Skin of body (tissue), 2 donors: Measurements from ENCODE around the gene MON1A. TPM values are rescaled to one million over a fixed set of nuclear protein-coding genes. Genes with fewer than 3 reads are reported as not detected.
"Not testable (repeated sequence)": the region's sequence is repeated elsewhere in the genome, so short reads cannot be mapped to it uniquely, and the experiment has no call there.

Source experiments
- DNase-seq: peaks from one replicate; lab custom pipeline; 2025; lab: John Stamatoyannopoulos, UW
- total RNA-seq: library from RNA; depleted of rRNA; stranded (reverse); fragments of >200 nt; gene quantifications from one replicate; pipeline ENCODE4 v1.2.3, GENCODE V29; 2014

MON1A gene, protein sequence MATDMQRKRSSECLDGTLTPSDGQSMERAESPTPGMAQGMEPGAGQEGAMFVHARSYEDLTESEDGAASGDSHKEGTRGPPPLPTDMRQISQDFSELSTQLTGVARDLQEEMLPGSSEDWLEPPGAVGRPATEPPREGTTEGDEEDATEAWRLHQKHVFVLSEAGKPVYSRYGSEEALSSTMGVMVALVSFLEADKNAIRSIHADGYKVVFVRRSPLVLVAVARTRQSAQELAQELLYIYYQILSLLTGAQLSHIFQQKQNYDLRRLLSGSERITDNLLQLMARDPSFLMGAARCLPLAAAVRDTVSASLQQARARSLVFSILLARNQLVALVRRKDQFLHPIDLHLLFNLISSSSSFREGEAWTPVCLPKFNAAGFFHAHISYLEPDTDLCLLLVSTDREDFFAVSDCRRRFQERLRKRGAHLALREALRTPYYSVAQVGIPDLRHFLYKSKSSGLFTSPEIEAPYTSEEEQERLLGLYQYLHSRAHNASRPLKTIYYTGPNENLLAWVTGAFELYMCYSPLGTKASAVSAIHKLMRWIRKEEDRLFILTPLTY
- total RNA-seq = 3.1 TPM

GRCh38 chr3:49929291-49930167 is at the start of gene MON1A:
TSS of gene MON1A (minus strand) at chr3:49929811. CDS start at chr3:49913346, 16,465 bp downstream.
- DNase-seq = peak; percentile 70

DNA sequence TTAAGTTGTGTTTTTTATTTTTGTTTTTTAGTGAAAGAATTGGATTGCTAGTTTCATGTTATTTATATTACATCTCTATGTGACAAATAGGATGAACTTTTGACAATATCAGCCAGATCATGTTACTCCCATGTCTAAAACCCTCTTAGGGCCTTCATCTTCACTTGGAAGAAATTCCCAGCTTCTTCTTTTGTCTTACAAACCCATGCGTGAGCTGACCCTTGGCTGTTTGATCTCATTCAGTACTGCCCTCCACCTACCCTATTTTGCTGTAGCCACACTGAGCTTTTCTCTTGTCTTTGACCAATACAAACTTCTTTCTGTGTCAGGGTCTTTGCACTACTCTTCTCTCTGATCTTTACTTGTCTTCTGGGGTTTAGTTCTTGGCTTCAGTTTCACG is 47.3 kb upstream of the MON1A start:
- no peak for DNase-seq

GRCh38 chr3:49972656-49973055 is 43.0 kb upstream of the MON1A start:
- DNase-seq = no peak

GRCh38 chr3:49968346-49968745 is 38.7 kb upstream of the MON1A start:
- no peak for DNase-seq

- DNase-seq = no peak
Observed at GRCh38 chr3:49967291-49967690, 37.7 kb upstream of the MON1A start.

- no peak for DNase-seq
Observed at GRCh38 chr3:49966233-49966942, 36.8 kb upstream of the MON1A start.

GRCh38 chr3:49955636-49956035 is 26.0 kb upstream of the MON1A start:
- no peak for DNase-seq

- DNase-seq = no peak
Observed at GRCh38 chr3:49952924-49953323, 23.3 kb upstream of the MON1A start.

- DNase-seq = no peak
Observed at GRCh38 chr3:49942651-49943050, 13.0 kb upstream of the MON1A start.

DNA sequence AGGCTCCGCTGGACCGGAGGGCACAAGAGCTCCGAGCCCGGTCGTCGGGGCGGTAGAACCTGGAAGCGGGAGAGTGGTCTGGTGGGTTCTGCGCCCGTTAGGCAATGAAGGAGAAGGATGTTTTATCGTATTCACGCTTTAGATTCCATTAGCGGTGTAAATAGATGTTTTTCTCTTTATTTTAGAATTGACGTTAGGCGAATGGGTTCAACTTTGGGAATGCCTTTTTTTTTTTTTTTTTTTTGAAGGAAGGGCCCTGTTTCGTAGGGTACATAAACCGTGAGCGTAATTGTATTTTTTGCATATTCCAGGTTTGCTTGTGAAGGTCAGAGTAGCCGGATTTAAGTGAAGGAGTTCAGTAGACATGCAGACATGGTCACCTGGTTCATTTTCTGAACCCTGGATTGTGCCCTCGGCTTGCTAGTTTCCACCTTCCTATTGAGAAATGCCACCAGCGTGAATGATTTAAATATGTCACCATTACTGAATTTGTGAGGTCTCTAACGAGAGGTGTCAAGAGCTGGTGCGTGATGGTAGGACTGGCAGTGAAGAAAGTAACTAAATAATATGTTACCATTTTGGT is 11.1 kb upstream of the MON1A start:
- no peak for DNase-seq

- peak; percentile 96 for DNase-seq
Observed at GRCh38 chr3:49939858-49940666, 10.5 kb upstream of the MON1A start, which contains the start of gene RBM6. TSS of gene RBM6 (plus strand) at chr3:49940150. CDS start at chr3:49962642, 22,492 bp downstream.

DNA sequence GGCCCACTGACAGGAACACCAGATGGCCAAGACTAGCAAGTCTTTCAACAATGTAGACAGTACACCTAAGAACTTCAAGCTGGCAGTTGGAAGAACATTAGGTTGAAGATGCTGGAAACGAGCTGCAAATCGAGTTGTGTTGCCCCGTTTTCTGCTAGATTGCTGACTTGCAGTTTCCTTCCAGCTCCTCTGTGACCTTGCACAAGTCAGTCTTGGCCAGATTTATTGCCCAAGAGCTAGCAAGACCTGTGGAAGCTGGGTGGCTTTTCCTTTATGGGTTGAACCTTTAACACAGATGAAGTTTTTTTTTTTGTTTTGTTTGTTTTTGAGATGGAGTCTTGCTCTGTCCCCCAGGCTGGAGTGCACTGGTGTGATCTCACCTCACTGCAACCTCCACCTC is 7.5 kb upstream of the MON1A start:
- no peak for DNase-seq

DNA sequence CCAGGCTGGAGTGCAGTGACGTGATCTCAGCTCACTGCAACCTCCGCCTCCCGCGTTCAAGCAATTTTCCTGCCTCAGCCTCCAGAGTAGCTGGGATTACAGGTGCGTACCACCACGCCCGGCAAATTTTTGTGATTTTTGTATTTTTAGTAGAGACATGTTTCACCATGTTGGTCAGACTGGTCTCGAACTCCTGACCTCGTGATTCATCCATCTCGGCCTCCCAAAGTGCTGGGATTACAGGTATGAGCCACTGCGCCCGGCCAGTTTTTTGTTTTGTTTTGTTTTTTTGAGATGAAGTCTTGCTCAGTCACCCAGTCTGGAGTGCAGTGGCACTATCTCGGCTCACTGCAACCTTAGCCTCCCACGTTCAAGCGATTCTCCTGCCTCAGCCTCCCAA is 2.7 kb upstream of the MON1A start:
- DNase-seq = not testable (repeated sequence)

GRCh38 chr3:49930922-49931321 is 1.3 kb upstream of the MON1A start:
- no peak for DNase-seq

DNA sequence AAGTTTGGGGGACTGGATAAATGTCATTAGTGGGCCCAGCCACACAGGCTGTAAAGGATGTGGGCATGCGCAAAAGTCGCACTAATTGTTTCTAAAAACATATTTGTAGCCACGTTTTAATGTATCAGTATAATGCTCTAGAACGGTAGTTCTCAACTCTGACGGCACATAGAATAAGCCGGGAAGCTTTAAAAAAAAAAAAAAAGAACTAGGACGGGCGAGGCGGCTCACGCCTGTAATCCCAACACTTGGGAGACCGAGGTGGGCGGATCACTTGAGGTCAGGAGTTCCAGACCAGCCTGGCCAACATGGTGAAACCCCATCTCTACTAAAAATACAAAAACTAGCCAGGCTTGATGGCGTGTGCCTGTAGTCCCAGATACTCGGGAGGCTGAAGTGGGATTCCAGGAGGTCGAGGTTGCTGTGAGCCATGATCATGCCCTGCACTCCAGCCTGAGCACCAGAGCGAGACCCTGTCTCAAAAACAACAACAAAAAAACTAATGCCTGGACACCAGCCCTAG is 618 bp upstream of the MON1A start:
- peak; percentile 58 for DNase-seq

- DNase-seq = no peak
Observed at GRCh38 chr3:49928481-49929017, 1.1 kb downstream of the MON1A start.

- DNase-seq = no peak
Observed at GRCh38 chr3:49927798-49928197, 1.8 kb downstream of the MON1A start.

- DNase-seq = no peak
Observed at GRCh38 chr3:49926117-49926728, 3.4 kb downstream of the MON1A start.

DNA sequence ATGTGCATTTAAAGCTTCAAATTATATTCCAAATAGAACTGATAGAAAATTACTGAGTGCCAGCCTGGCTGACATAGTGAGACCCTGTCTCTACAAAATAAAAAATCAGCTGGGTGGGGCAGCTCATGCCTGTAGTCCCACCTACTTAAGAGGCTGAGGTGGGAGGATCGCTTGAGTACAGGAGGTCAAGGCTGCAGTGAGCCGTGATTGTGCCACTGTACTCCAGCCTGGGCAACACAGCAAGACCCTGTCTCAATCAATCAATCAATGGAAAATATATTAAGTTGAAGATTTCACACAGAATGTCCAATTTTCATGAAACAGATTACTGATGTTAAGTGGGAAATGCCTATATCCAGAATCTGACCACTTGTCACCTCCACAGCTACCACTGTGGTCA is 4.1 kb downstream of the MON1A start:
- no peak for DNase-seq
